Right lobe of liver (tissue), 6 donors: Measurements from ENCODE around the gene EIF2S3B. TPM values are rescaled to one million over a fixed set of nuclear protein-coding genes. Genes with fewer than 3 reads are reported as not detected.
"Not testable (repeated sequence)": the region's sequence is repeated elsewhere in the genome, so short reads cannot be mapped to it uniquely, and the experiment has no call there.

Experiments used
- ATAC-seq, 4 donors: fragments of 200-7000 bp; cut with Tn5 transposase; one replicate each; pipeline ENCODE4 v1.9.1; 2020; ENCODE audit warnings: mild to moderate bottlenecking in 4 of 4, moderate library complexity in 4 of 4
- DNase-seq, 3 donors: peaks; one replicate each; pipeline ENCODE4 v3.0.0-alpha.2; 2020
- H3K27ac ChIP-seq, 3 donors: fragments of 200-600 bp; one replicate each; pipeline ENCODE4 v1.8.0; 2022
- H3K27me3 ChIP-seq, 2 donors: fragments of 200-600 bp; one replicate each; pipeline ENCODE4 v1.8.0; 2022
- H3K36me3 ChIP-seq, 4 donors: fragments of 200-600 bp; sonication (generic) in 1 of 4; one replicate each; pipeline versions ENCODE4 v1.5.1 to v1.8.0; 2017 to 2022; ENCODE audit warnings: control low read depth in 1 of 4
- H3K4me1 ChIP-seq, 4 donors: fragments of 200-600 bp; sonication (generic) in 1 of 4; one replicate each; pipeline versions ENCODE4 v1.5.1 to v1.8.0; 2017 to 2022; ENCODE audit warnings: control low read depth in 1 of 4
- H3K4me3 ChIP-seq, 3 donors: fragments of 200-600 bp; one replicate each; pipeline ENCODE4 v1.8.0; 2022
- H3K9me3 ChIP-seq, 4 donors: fragments of 200-600 bp; sonication (generic) in 1 of 4; one replicate each; pipeline versions ENCODE4 v1.5.1 to v1.8.0; 2017 to 2022; ENCODE audit warnings: control low read depth in 1 of 4
- CTCF ChIP-seq, 4 donors: fragments of 200-600 bp in 3 of 4; fragments of 450-650 bp in 1 of 4; IDR thresholded peaks; one replicate each; pipeline versions ENCODE4 v1.5.1 to v1.8.0; 2016 to 2022; ENCODE audit warnings: antibody characterized with exemption in 4 of 4, mild to moderate bottlenecking in 2 of 4
- POLR2A ChIP-seq: fragments of 450-650 bp; IDR thresholded peaks from one replicate; pipeline ENCODE4 v1.6.1; 2017; ENCODE audit warnings: antibody characterized with exemption, mild to moderate bottlenecking
- WGBS: methylation state at CpG from one replicate; pipeline ENCODE4 v1.1.6; 2018; ENCODE audit warnings: low coverage, low lambda C conversion rate; ENCODE audit not compliant: insufficient coverage; ENCODE audit errors: missing lambda C conversion rate; 5-methylcytosine and 5-hydroxymethylcytosine counted together
- intact Hi-C, 2 donors: fragments of 100-400 bp; cut with DNase I; formaldehyde crosslinking; loops; one replicate each; pipeline versions ENCODE4 v1.11.2 to v1.14.1; 2022
- long read RNA-seq: library from polyadenylated mRNA; unstranded; transcript quantifications from one replicate; pipeline ENCODE4 v2.0.0, GENCODE V29; 2019
- total RNA-seq, 6 experiments: library from RNA; depleted of rRNA in 2 of 6; stranded (reverse); fragments of >200 nt in 2 of 6; fragmentation: NEBNext Ultra II Directional in 3 of 6; extraction: Animal tissue kit (Norgen Biotek cat#: 25700) in 3 of 6; gene quantifications; one replicate each; pipeline versions ENCODE4 v1.1.0 to v1.2.4, GENCODE V29; 2016 to 2023
- donor health status: DM: no; HTN: yes; CAD: no.
- donor health status: DM: no; HTN: no; CAD: no.
- donor health status: DM: no; HTN: no; CAD: no.
- donor health status: DM: no; HTN: yes; CAD: no.
- donor health status: DM: no; HTN: yes; CAD: no.

The EIF2S3B gene
- total RNA-seq = 1 to 10 TPM in 1 of 6 experiments, under 1 TPM in 3, not detected in 2; 0.19 to 1.4 (median 0.24) TPM
- long read RNA-seq = 0 reads

DNA sequence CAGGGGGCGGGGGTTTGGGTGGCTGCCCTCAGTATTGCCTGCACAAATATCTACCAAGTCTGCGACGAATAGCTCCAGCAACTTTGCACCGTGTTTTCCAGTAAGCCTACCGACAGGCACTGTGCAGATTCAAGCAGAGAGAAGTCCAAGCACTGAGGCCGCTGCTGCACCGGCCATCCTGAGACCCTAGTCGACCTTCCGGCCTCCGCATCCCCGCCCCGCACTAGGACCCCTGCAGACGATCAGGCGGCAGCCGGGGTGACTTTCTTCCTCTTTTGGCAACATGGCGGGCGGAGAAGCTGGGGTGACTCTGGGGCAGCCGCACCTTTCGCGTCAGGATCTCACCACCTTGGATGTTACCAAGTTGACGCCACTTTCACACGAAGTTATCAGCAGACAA, at the start of gene EIF2S3B:
Gene EIF2S3B (plus strand): TSS at position 271 of the 400 bp plus-strand sequence. CDS start 13 bp downstream, at position 284.
- WGBS = 88% methylated on average over 14 of the region's 22 CpGs
- intact Hi-C loops = no loop called here
- Histone ChIP-seq H3K4me1 (no peaks in the 10 kb centered on the region), H3K27ac (no peak within 1 kb of the TSS), H3K36me3 (no peaks in the 10 kb centered on the region), H3K27me3 (no peaks in the 10 kb centered on the region), H3K4me3 (no peak within 1 kb of the TSS), H3K9me3 (no peaks in the 10 kb centered on the region)
- ATAC-seq (no peak), DNase-seq (no peak)
- TF ChIP-seq CTCF (IDR thresholded peaks at IDR 0.05) (no peak), POLR2A (no peak)

GRCh38 chr12:10456856-10457255, 48.8 kb upstream of the EIF2S3B start:
- TF ChIP-seq POLR2A (no peak), CTCF (IDR thresholded peaks at IDR 0.05) (no peak)
- Histone ChIP-seq H3K4me3 (no peak overlapping the region), H3K27me3 (no peaks in the 10 kb centered on the region), H3K9me3 (no peaks in the 10 kb centered on the region), H3K27ac (no peak overlapping the region), H3K4me1 (no peaks in the 10 kb centered on the region), H3K36me3 (no peaks in the 10 kb centered on the region)
- no peak for DNase-seq
- intact Hi-C loops = no loop called here
- ATAC-seq = no peak
- 76% methylated on average over 2 of the region's 2 CpGs for WGBS

- TF ChIP-seq CTCF (IDR thresholded peaks at IDR 0.05) = no peak
- TF ChIP-seq POLR2A = no peak
- Histone ChIP-seq H3K27ac (no peak overlapping the region), H3K9me3 (no peaks in the 10 kb centered on the region), H3K4me3 (no peak overlapping the region), H3K27me3 (no peaks in the 10 kb centered on the region), H3K4me1 (no peaks in the 10 kb centered on the region), H3K36me3 (no peaks in the 10 kb centered on the region)
- DNase-seq (no peak), ATAC-seq (no peak)
- WGBS = 100% methylated on average over 1 of the region's 3 CpGs
- intact Hi-C loops = no loop called here
These were observed 47.9 kb upstream of the EIF2S3B start for GRCh38 chr12:10457760-10458159.

DNA sequence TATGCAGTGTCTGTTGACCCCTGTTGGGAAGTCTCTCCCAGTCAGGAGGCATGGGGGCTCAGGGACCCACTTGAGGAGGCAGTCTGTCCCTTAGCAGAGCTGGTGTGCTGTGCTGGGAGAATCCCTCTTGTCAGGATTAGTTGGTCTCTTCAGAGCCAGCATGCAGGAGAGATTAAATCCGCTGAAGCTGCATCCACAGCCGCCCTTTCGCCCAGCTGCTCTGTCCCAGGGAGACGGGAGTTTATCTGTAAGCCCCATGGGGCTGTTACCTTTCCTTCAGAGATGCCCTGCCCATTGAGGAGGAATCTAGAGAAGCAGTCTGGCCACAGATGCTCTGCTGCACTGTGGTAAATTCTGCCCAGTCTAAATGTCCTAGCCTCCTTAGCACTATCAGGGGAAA, 39.4 kb upstream of the EIF2S3B start:
- Histone ChIP-seq H3K36me3 (no peaks in the 10 kb centered on the region), H3K27ac (no peak overlapping the region), H3K9me3 (no peaks in the 10 kb centered on the region), H3K27me3 (no peaks in the 10 kb centered on the region), H3K4me3 (no peak overlapping the region), H3K4me1 (no peaks in the 10 kb centered on the region)
- TF ChIP-seq POLR2A (no peak), CTCF (IDR thresholded peaks at IDR 0.05) (no peak)
- DNase-seq (no peak), ATAC-seq (no peak)
- intact Hi-C loops = no loop called here
- no CpG with 5 or more reads among the region's 4 CpGs for WGBS

- TF ChIP-seq POLR2A = no peak
- H3K36me3 ChIP-seq = no peaks in the 10 kb centered on the region
- no peak overlapping the region for H3K4me3 ChIP-seq
- 56% methylated on average over 1 of the region's 1 CpG for WGBS
- H3K4me1 ChIP-seq = no peaks in the 10 kb centered on the region
- ATAC-seq (no peak), DNase-seq (no peak)
- H3K27ac ChIP-seq = no peak overlapping the region
- intact Hi-C loops = no loop called here
- no peaks in the 10 kb centered on the region for H3K9me3 ChIP-seq
- no peaks in the 10 kb centered on the region for H3K27me3 ChIP-seq
These were observed 36.0 kb upstream of the EIF2S3B start for GRCh38 chr12:10469701-10470100.

DNA sequence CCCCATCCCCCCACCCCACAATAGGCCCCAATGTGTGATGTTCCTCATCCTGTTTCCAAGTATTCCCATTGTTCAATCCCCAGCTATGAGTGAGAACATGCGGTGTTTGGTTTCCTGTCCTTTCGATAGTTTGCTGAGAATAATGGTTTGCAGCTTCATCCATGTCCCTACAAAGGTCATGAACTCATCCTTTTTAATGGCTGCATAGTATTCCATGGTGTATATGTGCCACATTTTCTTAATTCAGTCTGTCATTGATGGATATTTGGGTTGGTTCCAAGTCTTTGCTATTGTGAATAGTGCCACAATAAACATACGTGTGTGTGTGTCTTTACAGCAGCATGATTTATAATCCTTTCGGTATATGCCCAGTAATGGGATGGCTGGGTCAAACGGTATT, 32.9 kb upstream of the EIF2S3B start:
- H3K27ac ChIP-seq, intact Hi-C loops, DNase-seq, H3K36me3 ChIP-seq, ATAC-seq, H3K9me3 ChIP-seq, H3K4me1 ChIP-seq, H3K27me3 ChIP-seq, H3K4me3 ChIP-seq: not testable (repeated sequence)
- 82% methylated on average over 5 of the region's 5 CpGs for WGBS

GRCh38 chr12:10481901-10482300, 23.8 kb upstream of the EIF2S3B start:
- intact Hi-C loops, H3K27ac ChIP-seq: not testable (repeated sequence)

DNA sequence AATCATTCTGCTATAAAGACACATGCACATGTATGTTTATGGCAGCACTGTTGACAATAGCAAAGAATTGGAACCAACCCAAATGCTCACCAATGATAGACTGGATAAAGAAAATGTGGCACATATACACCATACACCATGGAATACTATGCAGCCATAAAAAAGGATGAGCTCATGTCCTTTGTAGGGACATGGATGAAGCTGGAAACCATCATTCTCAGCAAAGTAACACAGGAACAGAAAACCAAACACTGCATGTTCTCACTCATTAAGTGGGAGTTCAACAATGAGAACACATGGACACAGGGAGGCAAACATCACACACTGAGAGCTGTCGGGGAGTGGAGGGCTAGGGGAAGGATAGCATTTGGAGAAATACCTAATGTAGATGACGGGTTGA, 18.4 kb upstream of the EIF2S3B start:
- 72% methylated on average over 2 of the region's 2 CpGs for WGBS
- H3K27ac ChIP-seq, intact Hi-C loops: not testable (repeated sequence)

More at GRCh38 chr12:10481901-10482300, 23.8 kb upstream of the EIF2S3B start:
- not testable (repeated sequence) for H3K4me3 ChIP-seq, H3K9me3 ChIP-seq, H3K36me3 ChIP-seq, ATAC-seq, DNase-seq, H3K27me3 ChIP-seq, H3K4me1 ChIP-seq
- WGBS = no CpG with 5 or more reads among the region's 2 CpGs

More for the DNA sequence above, 18.4 kb upstream of the EIF2S3B start:
- not testable (repeated sequence) for ATAC-seq, H3K4me3 ChIP-seq, H3K36me3 ChIP-seq, H3K4me1 ChIP-seq, DNase-seq, H3K27me3 ChIP-seq, H3K9me3 ChIP-seq
